Coronary artery (tissue), 2 donors: ENCODE results near the gene PPP2R3B.
"Not testable (repeated sequence)": the region's sequence is repeated elsewhere in the genome, so short reads cannot be mapped to it uniquely, and the experiment has no call there.

ENCODE experiments used
- DNase-seq: peaks from one replicate; pipeline ENCODE4 v3.0.0-alpha.2; 2017; ENCODE audit warnings: low spot score
- H3K27ac ChIP-seq, 2 donors: fragments of 200-600 bp; sonication (generic); one replicate each; pipeline ENCODE4 v1.5.1; 2016 to 2019
- H3K4me3 ChIP-seq: fragments of 200-600 bp; sonication (generic); 2 replicates; pipeline ENCODE4 v1.5.1; 2016; ENCODE audit warnings: mild to moderate bottlenecking, moderate library complexity
- CTCF ChIP-seq: fragments of 200-600 bp; sonication (generic); IDR thresholded peaks from one replicate; pipeline ENCODE4 v1.5.1; 2019; ENCODE audit warnings: antibody characterized with exemption

Gene PPP2R3B

GRCh38 chrX:387729-388128 lies 1.0 kb upstream of the PPP2R3B start:
- no peak for TF ChIP-seq CTCF
- Histone ChIP-seq H3K4me3 (peak overlapping the region; percentile 94), H3K27ac (peak overlapping the region; percentile 97 to 99)
- DNase-seq = no peak

GRCh38 chrX:386239-386767 lies 404 bp downstream of the PPP2R3B start:
- Histone ChIP-seq H3K27ac (peak overlapping the region; percentile 97 to 99), H3K4me3 (peak overlapping the region; percentile 94)
- no peak for DNase-seq
- TF ChIP-seq CTCF = no peak

GRCh38 chrX:385736-386135 lies 971 bp downstream of the PPP2R3B start:
- H3K4me3 ChIP-seq, H3K27ac ChIP-seq, DNase-seq: not testable (repeated sequence)

- H3K4me3 ChIP-seq = no peak overlapping the region
- DNase-seq = no peak
- TF ChIP-seq CTCF = no peak
- no peak overlapping the region for H3K27ac ChIP-seq
Measured at GRCh38 chrX:384861-385260, 1.8 kb downstream of the PPP2R3B start.

GRCh38 chrX:378443-378842 lies 8.3 kb downstream of the PPP2R3B start:
- no peak overlapping the region for H3K27ac ChIP-seq
- TF ChIP-seq CTCF = no peak
- no peak overlapping the region for H3K4me3 ChIP-seq
- DNase-seq = no peak

- not testable (repeated sequence) for H3K4me3 ChIP-seq, DNase-seq, H3K27ac ChIP-seq
Measured at GRCh38 chrX:376206-376605, 10.5 kb downstream of the PPP2R3B start.

GRCh38 chrX:375181-376036 lies 11.3 kb downstream of the PPP2R3B start:
- H3K27ac ChIP-seq = no peak overlapping the region
- DNase-seq = no peak
- no peak overlapping the region for H3K4me3 ChIP-seq
- no peak for TF ChIP-seq CTCF

GRCh38 chrX:374596-374995 lies 12.1 kb downstream of the PPP2R3B start:
- TF ChIP-seq CTCF = no peak
- Histone ChIP-seq H3K4me3 (peak overlapping the region; percentile 69), H3K27ac (no peak overlapping the region)
- no peak for DNase-seq
